Vagina (tissue), 2 donors: Measurements from ENCODE around the gene FBXO2. TPM values are rescaled to one million over a fixed set of nuclear protein-coding genes. Genes with fewer than 3 reads are reported as not detected.

Experiments used
- DNase-seq, 2 donors: peaks; one replicate each; pipeline ENCODE4 v3.0.0-alpha.2; 2017; ENCODE audit errors: extremely low spot score in 2 of 2
- H3K27ac ChIP-seq: fragments of 200-600 bp; sonication (generic); one replicate; pipeline ENCODE4 v1.5.1; 2019
- H3K27me3 ChIP-seq: fragments of 200-600 bp; sonication (generic); one replicate; pipeline ENCODE4 v1.5.1; 2019
- H3K36me3 ChIP-seq, 2 donors: fragments of 200-600 bp; sonication (generic); one replicate each; pipeline ENCODE4 v1.5.1; 2017 to 2019
- H3K4me1 ChIP-seq: fragments of 200-600 bp; sonication (generic); one replicate; pipeline ENCODE4 v1.5.1; 2019
- H3K4me3 ChIP-seq, 2 donors: fragments of 200-600 bp; sonication (generic); 1 replicate in 1 of 2; 2 replicates in 1 of 2; pipeline ENCODE4 v1.5.1; 2016 to 2019
- H3K9me3 ChIP-seq: fragments of 200-600 bp; sonication (generic); one replicate; pipeline ENCODE4 v1.5.1; 2019
- CTCF ChIP-seq, 3 experiments: fragments of 450-650 bp in 2 of 3; fragments of 200-600 bp in 1 of 3; sonication (generic) in 1 of 3; IDR thresholded peaks; one replicate each; pipeline ENCODE4 v1.5.1; 2017 to 2019; ENCODE audit warnings: antibody characterized with exemption in 3 of 3, mild to moderate bottlenecking in 2 of 3, moderate library complexity in 2 of 3
- POLR2A ChIP-seq, 2 donors: fragments of 450-650 bp; IDR thresholded peaks; one replicate each; pipeline ENCODE4 v1.6.1; 2017; ENCODE audit warnings: antibody characterized with exemption in 2 of 2, mild to moderate bottlenecking in 2 of 2, moderate library complexity in 2 of 2
- POLR2AphosphoS5 ChIP-seq, 2 donors: sonication (generic); formaldehyde crosslinking; IDR thresholded peaks; one replicate each; pipeline ENCODE4 v1.9.0; 2017; ENCODE audit warnings: antibody characterized with exemption in 2 of 2, mild to moderate bottlenecking in 2 of 2, low read depth in 1 of 2; ENCODE audit not compliant: insufficient read depth in 1 of 2
- intact Hi-C: fragments of 100-400 bp; cut with DNase I; formaldehyde crosslinking; loops from one replicate; pipeline ENCODE4 v1.15.1; 2023
- total RNA-seq: library from RNA; depleted of rRNA; stranded (reverse); fragments of >200 nt; gene quantifications from one replicate; pipeline ENCODE4 v1.2.3, GENCODE V29; 2016

The FBXO2 gene
- total RNA-seq, 1 donor from 2014 or later: 27.3 TPM

GRCh38 chr1:11658542-11658941 is 4.3 kb upstream of the FBXO2 start:
- no peaks in the 10 kb centered on the region for H3K9me3 ChIP-seq
- no peaks in the 10 kb centered on the region for H3K27me3 ChIP-seq
- DNase-seq: no peak
- H3K4me1 ChIP-seq: peaks cover 20% of the 10 kb centered on the region
- intact Hi-C loops: no loop called here
- no peak overlapping the region for H3K27ac ChIP-seq
- peaks cover 0 to 13% of the 10 kb centered on the region in 2 donors for H3K36me3 ChIP-seq
- TF ChIP-seq POLR2AphosphoS5 (IDR thresholded peaks at IDR 0.05; ENCODE audit: insufficient read depth in 1 of 2, low read depth in 1 of 2) (no peak), CTCF (IDR thresholded peaks at IDR 0.05) (no peak), POLR2A (IDR thresholded peaks at IDR 0.05) (no peak)
- no peak overlapping the region for H3K4me3 ChIP-seq

GRCh38 chr1:11657654-11658053 is 3.4 kb upstream of the FBXO2 start:
- Histone ChIP-seq H3K9me3 (no peaks in the 10 kb centered on the region), H3K36me3 (peaks cover 0 to 13% of the 10 kb centered on the region in 2 donors), H3K4me3 (no peak overlapping the region), H3K27me3 (no peaks in the 10 kb centered on the region), H3K4me1 (peaks cover 21% of the 10 kb centered on the region), H3K27ac (no peak overlapping the region)
- no peak for DNase-seq
- TF ChIP-seq POLR2AphosphoS5 (IDR thresholded peaks at IDR 0.05; ENCODE audit: insufficient read depth in 1 of 2, low read depth in 1 of 2) (no peak), POLR2A (IDR thresholded peaks at IDR 0.05) (no peak), CTCF (IDR thresholded peaks at IDR 0.05) (no peak)
- intact Hi-C loops: no loop called here

GRCh38 chr1:11654939-11655808 is 945 bp upstream of the FBXO2 start:
- Histone ChIP-seq H3K4me1 (peaks cover 29% of the 10 kb centered on the region), H3K27ac (peak overlapping the region; percentile 82), H3K36me3 (no peaks in the 10 kb centered on the region), H3K4me3 (peak overlapping the region; percentile 58 to 94), H3K9me3 (no peaks in the 10 kb centered on the region), H3K27me3 (peaks cover under 1% of the 10 kb centered on the region)
- no peak for DNase-seq
- TF ChIP-seq POLR2AphosphoS5 (IDR thresholded peaks at IDR 0.05; ENCODE audit: insufficient read depth in 1 of 2, low read depth in 1 of 2) (no peak), POLR2A (IDR thresholded peaks at IDR 0.05) (no peak), CTCF (IDR thresholded peaks at IDR 0.05) (no peak)
- intact Hi-C loops: loop anchor here (1.0 to 5.0 kb wide), 2 partner anchors 67 to 147 kb away; no protein-coding TSS in a partner anchor

GRCh38 chr1:11653861-11654136 is 430 bp downstream of the FBXO2 start:
- Histone ChIP-seq H3K4me1 (peaks cover 43% of the 10 kb centered on the region), H3K9me3 (no peaks in the 10 kb centered on the region), H3K27ac (peak overlapping the region; percentile 82), H3K27me3 (peaks cover 9% of the 10 kb centered on the region), H3K36me3 (no peaks in the 10 kb centered on the region), H3K4me3 (peak overlapping the region; percentile 58 to 94)
- intact Hi-C loops: loop anchor here (1.0 to 5.0 kb wide), 2 partner anchors 69 to 149 kb away; no protein-coding TSS in a partner anchor
- TF ChIP-seq POLR2A (IDR thresholded peaks at IDR 0.05) (no peak), CTCF (IDR thresholded peaks at IDR 0.05) (no peak), POLR2AphosphoS5 (IDR thresholded peaks at IDR 0.05; ENCODE audit: insufficient read depth in 1 of 2, low read depth in 1 of 2) (no peak)
- no peak for DNase-seq
